Measurements from ENCODE around the gene GABRB1. TPM values are rescaled to one million over a fixed set of nuclear protein-coding genes. Genes with fewer than 3 reads are reported as not detected.

Gene GABRB1
- total and polyA plus RNA-seq, 2 experiments from 2014 or later, result 0.26 to 0.97 TPM

GRCh38 chr4:47469951-47470350 lies 438.6 kb downstream of the GABRB1 start:
- Histone ChIP-seq H3K27me3 (ENCODE audit: insufficient read depth) (no peaks in the 10 kb centered on the region), H2AFZ (no peak overlapping the region), H3K9me2 (ENCODE audit: insufficient read depth) (no peaks in the 10 kb centered on the region; the same call in 1 of the 2 replicates), H3K4me1 (ENCODE audit: insufficient read depth) (no peaks in the 10 kb centered on the region), H3F3A (replicated peaks; ENCODE audit: low read depth) (no peaks in the 10 kb centered on the region), H3K4me3 (no peak overlapping the region), H4K20me1 (replicated peaks; ENCODE audit: insufficient read depth) (no peaks in the 10 kb centered on the region), H3K4me2 (no peak overlapping the region), H3K27ac (ENCODE audit: low read depth) (no peak overlapping the region), H3K79me2 (replicated peaks; ENCODE audit: insufficient read depth) (no peaks in the 10 kb centered on the region), H3K36me3 (ENCODE audit: insufficient read depth) (no peaks in the 10 kb centered on the region)
- H3K27me3 Mint-ChIP-seq (ENCODE audit: insufficient read depth, low read depth, poor library complexity), result no peaks in the 10 kb centered on the region
- H3K9me3 Mint-ChIP-seq, result no peaks in the 10 kb centered on the region
- ATAC-seq (no peak), DNase-seq (ENCODE audit: low spot score) (no peak)
- H3K36me3 Mint-ChIP-seq (ENCODE audit: low read depth), result no peaks in the 10 kb centered on the region
- H3K4me1 Mint-ChIP-seq, result peaks cover 6% of the 10 kb centered on the region
- no peak for TF ChIP-seq CREB1 (CRISPR knock-in tag; IDR thresholded peaks at IDR 0.05; ENCODE audit: low read depth)
- no peak for TF ChIP-seq EZH2phosphoT487 (IDR thresholded peaks at IDR 0.05; ENCODE audit: unreplicated experiment)
- no peak for TF ChIP-seq ZNF331 (CRISPR knock-in tag; IDR thresholded peaks at IDR 0.05; ENCODE audit: low read depth)
- TF ChIP-seq STAT1 (IDR thresholded peaks at IDR 0.05; ENCODE audit: unreplicated experiment), result no peak
- TF ChIP-seq EZH2 (IDR thresholded peaks at IDR 0.05; ENCODE audit: low read depth, unreplicated experiment), result no peak
- no peak overlapping the region for H3K27ac Mint-ChIP-seq
- H3K4me3 Mint-ChIP-seq, result no peak overlapping the region

DNA sequence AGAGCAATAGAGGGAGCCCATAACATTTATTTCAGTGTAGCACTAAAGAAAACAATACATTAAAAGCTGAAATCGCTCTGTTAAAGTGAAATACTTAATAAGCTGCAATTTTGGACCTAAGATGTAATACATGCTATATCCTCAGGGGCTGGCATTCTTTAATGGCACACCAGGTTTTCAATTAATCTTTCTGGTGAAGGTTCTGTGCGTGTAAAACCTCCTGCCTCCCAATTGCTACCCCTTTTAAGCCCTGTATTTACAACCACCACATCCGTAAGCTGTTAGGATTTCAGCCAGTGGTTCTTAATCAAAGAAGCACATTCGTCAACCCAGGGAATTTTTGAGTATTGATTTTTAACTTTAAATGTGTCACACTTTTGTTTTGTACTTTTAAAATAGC lies 439.7 kb downstream of the GABRB1 start:
- TF ChIP-seq CTCF (conservative IDR thresholded peaks at IDR 0.05; ENCODE audit: low read depth in 2 of 2) (no peak), ZNF331 (CRISPR knock-in tag; IDR thresholded peaks at IDR 0.05; ENCODE audit: low read depth) (no peak), NANOG (IDR thresholded peaks at IDR 0.05; ENCODE audit: borderline replicate concordance) (no peak), CREB1 (CRISPR knock-in tag; IDR thresholded peaks at IDR 0.05; ENCODE audit: low read depth) (no peak), ZNF462 (CRISPR knock-in tag; IDR thresholded peaks at IDR 0.05) (no peak)
- H3K9me3 Mint-ChIP-seq, result no peaks in the 10 kb centered on the region
- H3K27me3 Mint-ChIP-seq (ENCODE audit: insufficient read depth, low read depth, poor library complexity), result no peaks in the 10 kb centered on the region
- Histone ChIP-seq H3K79me2 (replicated peaks; ENCODE audit: insufficient read depth) (no peaks in the 10 kb centered on the region), H3K4me1 (ENCODE audit: insufficient read depth) (no peaks in the 10 kb centered on the region), H3F3A (replicated peaks; ENCODE audit: low read depth) (no peaks in the 10 kb centered on the region), H3K27me3 (ENCODE audit: insufficient read depth) (no peaks in the 10 kb centered on the region), H3K4me3 (no peak overlapping the region), H3K27ac (ENCODE audit: low read depth) (no peak overlapping the region), H3K36me3 (ENCODE audit: insufficient read depth) (no peaks in the 10 kb centered on the region), H3K4me2 (no peak overlapping the region), H3K9me2 (ENCODE audit: insufficient read depth) (no peaks in the 10 kb centered on the region; the same call in 1 of the 2 replicates), H4K20me1 (replicated peaks; ENCODE audit: insufficient read depth) (no peaks in the 10 kb centered on the region), H2AFZ (no peak overlapping the region)
- H3K36me3 Mint-ChIP-seq (ENCODE audit: low read depth), result no peaks in the 10 kb centered on the region
- H3K4me3 Mint-ChIP-seq, result no peak overlapping the region
- no peak overlapping the region for H3K27ac Mint-ChIP-seq
- peaks cover 11% of the 10 kb centered on the region for H3K4me1 Mint-ChIP-seq
- no peak for DNase-seq (ENCODE audit: low spot score)
- no peak for ATAC-seq

Measured in GM23338 (cell line).